Thyroid gland (tissue), 4 donors: ENCODE results near the gene GTPBP6. TPM values are rescaled to one million over a fixed set of nuclear protein-coding genes. Genes with fewer than 3 reads are reported as not detected.
"Not testable (repeated sequence)": the region's sequence is repeated elsewhere in the genome, so short reads cannot be mapped to it uniquely, and the experiment has no call there.

Experiments used
- DNase-seq, 2 donors: peaks; one replicate each; pipeline ENCODE4 v3.0.0-alpha.2; 2019
- H3K27ac ChIP-seq, 3 donors: fragments of 200-600 bp; sonication (generic); 1 replicate in 2 of 3; 2 replicates in 1 of 3; pipeline ENCODE4 v1.5.1; 2016 to 2019; ENCODE audit warnings: mild to moderate bottlenecking in 1 of 3, moderate library complexity in 1 of 3
- H3K27me3 ChIP-seq: fragments of 200-600 bp; sonication (generic); one replicate; pipeline ENCODE4 v1.5.1; 2019
- H3K36me3 ChIP-seq, 2 donors: fragments of 200-600 bp; sonication (generic); one replicate each; pipeline ENCODE4 v1.5.1; 2016 to 2019
- H3K4me1 ChIP-seq, 2 donors: fragments of 200-600 bp; sonication (generic); one replicate each; pipeline ENCODE4 v1.5.1; 2017 to 2019
- H3K4me3 ChIP-seq, 3 donors: fragments of 200-600 bp; sonication (generic); replicated peaks in 1 of 3; 1 replicate in 2 of 3; 2 replicates in 1 of 3; pipeline ENCODE4 v1.5.1; 2016; ENCODE audit warnings: mild to moderate bottlenecking in 1 of 3
- H3K9me3 ChIP-seq: fragments of 200-600 bp; sonication (generic); one replicate; pipeline ENCODE4 v1.5.1; 2017
- CTCF ChIP-seq, 6 experiments: fragments of 200-600 bp in 3 of 6; fragments of 450-650 bp in 3 of 6; sonication (generic) in 3 of 6; IDR thresholded peaks; one replicate each; pipeline ENCODE4 v1.5.1; 2016 to 2019; ENCODE audit warnings: antibody characterized with exemption in 6 of 6, mild to moderate bottlenecking in 2 of 6, inconsistent platforms in 1 of 6, moderate library complexity in 1 of 6
- POLR2A ChIP-seq, 2 donors: fragments of 450-650 bp; IDR thresholded peaks; one replicate each; pipeline ENCODE4 v1.6.1; 2017; ENCODE audit warnings: antibody characterized with exemption in 2 of 2, mild to moderate bottlenecking in 2 of 2, moderate library complexity in 1 of 2
- WGBS, 2 donors: methylation state at CpG; one replicate each; pipeline ENCODE4 v1.1.5; 2017; 5-methylcytosine and 5-hydroxymethylcytosine counted together
- intact Hi-C: fragments of 100-400 bp; cut with DNase I; formaldehyde crosslinking; loops from one replicate; pipeline ENCODE4 v1.15.1; 2023
- total RNA-seq, 4 donors: library from RNA; depleted of rRNA; stranded (reverse); fragments of >200 nt; gene quantifications; one replicate each; pipeline ENCODE4 v1.2.3, GENCODE V29; 2016

The GTPBP6 gene
- total RNA-seq, 4 donors from 2014 or later = 39.9 to 54.9 (median 47.9) TPM

- DNase-seq = no peak
- Histone ChIP-seq H3K9me3 (no peaks in the 10 kb centered on the region), H3K4me3 (no peak overlapping the region), H3K27me3 (no peaks in the 10 kb centered on the region), H3K36me3 (no peaks in the 10 kb centered on the region), H3K27ac (no peak overlapping the region), H3K4me1 (no peaks in the 10 kb centered on the region)
- no peak for TF ChIP-seq POLR2A (IDR thresholded peaks at IDR 0.05)
- no peak for TF ChIP-seq CTCF (IDR thresholded peaks at IDR 0.05)
- whole genome bisulfite sequencing, 2 donors = 62 to 74% methylated on average over 21 of the region's 21 CpGs
- intact Hi-C loops = no loop called here
These were observed 58.8 kb downstream of the GTPBP6 start for GRCh38 chrX:259692-260355.

GRCh38 chrX:258291-259040 is 60.1 kb downstream of the GTPBP6 start:
- Histone ChIP-seq H3K27me3 (no peaks in the 10 kb centered on the region), H3K4me3 (no peak overlapping the region), H3K27ac (no peak overlapping the region), H3K36me3 (no peaks in the 10 kb centered on the region), H3K9me3 (no peaks in the 10 kb centered on the region), H3K4me1 (no peaks in the 10 kb centered on the region)
- WGBS, 2 donors = 74 to 79% methylated on average over 3 to 7 of the region's 8 CpGs
- TF ChIP-seq CTCF (IDR thresholded peaks at IDR 0.05) = no peak
- TF ChIP-seq POLR2A (IDR thresholded peaks at IDR 0.05) = no peak
- DNase-seq = no peak
- intact Hi-C loops = no loop called here

- TF ChIP-seq CTCF (IDR thresholded peaks at IDR 0.05) = no peak
- no peak for TF ChIP-seq POLR2A (IDR thresholded peaks at IDR 0.05)
- no peak for DNase-seq
- WGBS, 2 donors = 73 to 81% methylated on average over 10 to 16 of the region's 21 CpGs
These were observed 60.8 kb downstream of the GTPBP6 start for GRCh38 chrX:257681-258289.

GRCh38 chrX:257054-257453 is 61.5 kb downstream of the GTPBP6 start:
- intact Hi-C loops, H3K36me3 ChIP-seq, DNase-seq, H3K27me3 ChIP-seq, H3K4me3 ChIP-seq, H3K4me1 ChIP-seq, H3K9me3 ChIP-seq, H3K27ac ChIP-seq: not testable (repeated sequence)
- WGBS, 2 donors = 89 to 90% methylated on average over 10 to 14 of the region's 14 CpGs

More at GRCh38 chrX:257681-258289, 60.8 kb downstream of the GTPBP6 start:
- Histone ChIP-seq H3K9me3 (no peaks in the 10 kb centered on the region), H3K27me3 (no peaks in the 10 kb centered on the region), H3K27ac (no peak overlapping the region), H3K4me1 (no peaks in the 10 kb centered on the region), H3K4me3 (no peak overlapping the region), H3K36me3 (no peaks in the 10 kb centered on the region)
- intact Hi-C loops = no loop called here

- H3K4me3 ChIP-seq = no peak overlapping the region
- WGBS, 2 donors = 90 to 93% methylated on average over 18 to 25 of the region's 28 CpGs
- intact Hi-C loops = no loop called here
- H3K36me3 ChIP-seq = no peaks in the 10 kb centered on the region
- no peak for TF ChIP-seq CTCF (IDR thresholded peaks at IDR 0.05)
- no peak for TF ChIP-seq POLR2A (IDR thresholded peaks at IDR 0.05)
- no peak for DNase-seq
- H3K27ac ChIP-seq = no peak overlapping the region
- no peaks in the 10 kb centered on the region for H3K4me1 ChIP-seq
- H3K27me3 ChIP-seq = no peaks in the 10 kb centered on the region
- H3K9me3 ChIP-seq = no peaks in the 10 kb centered on the region
These were observed 62.7 kb downstream of the GTPBP6 start for GRCh38 chrX:255923-256331.

Other genes starting within 250 kb of the GTPBP6 start
- 1 to 10 TPM; 3.7 to 7.9 (median 6.3) TPM for gene PLCXD1, start 37.4 kb downstream of the GTPBP6 start, total RNA-seq
- 10 to 100 TPM in 3 of 4 donors, 1 to 10 TPM in 1; 9.7 to 15.2 (median 12.3) TPM for gene PPP2R3B, start 68.1 kb upstream of the GTPBP6 start, total RNA-seq